H1 (cell line): ENCODE data around the gene SNAPC1. TPM values are rescaled to one million over a fixed set of nuclear protein-coding genes. Genes with fewer than 3 reads are reported as not detected.

Experiments
- CTCF ChIA-PET: fragments of 300-600 bp; sonication (Branson Sonifier 250); formaldehyde crosslinking; loops from one replicate; lab custom pipeline; 2021; ENCODE audit not compliant: partially characterized antibody; lab: Charles Lee
- POLR2A ChIA-PET: fragments of 300-600 bp; sonication (Branson Sonifier 250); formaldehyde crosslinking; loops from one replicate; lab custom pipeline; 2021; ENCODE audit warnings: inconsistent platforms; ENCODE audit not compliant: partially characterized antibody; lab: Charles Lee
- DNase-seq, 2 experiments: peaks; one replicate each; pipeline versions ENCODE4 v3.0.0 to v3.0.0-alpha.2; 2010 to 2022; ENCODE audit warnings: low spot score in 2 of 2, low read depth in 1 of 2, mixed read lengths in 1 of 2
- FAIRE-seq: peaks from 2 replicates; lab custom pipeline; 2011; peaks lifted over from hg19 to GRCh38; lab: Jason Lieb, UNC
- H2AFZ ChIP-seq: 2 replicates; pipeline ENCODE4 v1.8.1; 2012; ENCODE audit warnings: low read length, inconsistent platforms
- H2AK5ac ChIP-seq: 2 replicates; pipeline ENCODE4 v1.6.1; 2013; ENCODE audit warnings: low read depth, low read length
- H2BK120ac ChIP-seq: replicated peaks from 2 replicates; pipeline ENCODE3; 2013; ENCODE audit warnings: low read depth, low read length, inconsistent platforms
- H2BK12ac ChIP-seq: 2 replicates; pipeline ENCODE4 v1.6.1; 2013; ENCODE audit warnings: low read depth, low read length
- H2BK15ac ChIP-seq: 2 replicates; pipeline ENCODE4 v1.6.1; 2013; ENCODE audit warnings: low read length
- H2BK20ac ChIP-seq: 2 replicates; pipeline ENCODE4 v1.6.1; 2013; ENCODE audit warnings: low read length
- H2BK5ac ChIP-seq: 2 replicates; pipeline ENCODE4 v1.6.1; 2013; ENCODE audit warnings: low read depth, low read length
- H3K14ac ChIP-seq: 2 replicates; pipeline ENCODE4 v1.6.1; 2013; ENCODE audit warnings: inconsistent platforms; ENCODE audit not compliant: insufficient read length
- H3K18ac ChIP-seq: 2 replicates; pipeline ENCODE4 v1.6.1; 2013; ENCODE audit warnings: low read length; ENCODE audit errors: extremely low read depth
- H3K23ac ChIP-seq: 2 replicates; pipeline ENCODE4 v1.6.1; 2013; ENCODE audit warnings: inconsistent platforms; ENCODE audit not compliant: insufficient read length
- H3K23me2 ChIP-seq: 2 replicates; pipeline ENCODE4 v1.6.1; 2013; ENCODE audit warnings: low read depth, low read length
- H3K27ac ChIP-seq: 2 replicates; pipeline ENCODE4 v1.6.1; 2011; ENCODE audit warnings: low read depth, low read length, inconsistent platforms
- H3K27me3 ChIP-seq, 4 experiments: replicated peaks in 1 of 4; 1 replicate in 1 of 4; 2 replicates in 3 of 4; pipeline versions ENCODE4 v1.6.1 to v1.8.1; 2011 to 2013; ENCODE audit warnings: low read length in 3 of 4, mild to moderate bottlenecking in 3 of 4, inconsistent platforms in 2 of 4, mixed read lengths in 2 of 4, moderate library complexity in 1 of 4; ENCODE audit not compliant: control insufficient read depth in 3 of 4, insufficient read depth in 3 of 4; ENCODE audit errors: extremely low read depth in 1 of 4
- H3K36me3 ChIP-seq, 4 experiments: 2 replicates each; pipeline versions ENCODE4 v1.6.1 to v1.8.1; 2011 to 2013; ENCODE audit warnings: mild to moderate bottlenecking in 4 of 4, low read length in 3 of 4, moderate library complexity in 2 of 4, control low read depth in 1 of 4, inconsistent platforms in 1 of 4; ENCODE audit not compliant: insufficient read depth in 4 of 4, control insufficient read depth in 2 of 4
- H3K4ac ChIP-seq: replicated peaks from 2 replicates; pipeline ENCODE3; 2013; ENCODE audit warnings: low read length, low read depth, mixed read lengths, inconsistent platforms; ENCODE audit not compliant: insufficient read length
- H3K4me1 ChIP-seq, 4 experiments: replicated peaks in 1 of 4; 1 replicate in 1 of 4; 2 replicates in 3 of 4; pipeline versions ENCODE4 v1.6.1 to v1.8.1; 2011 to 2013; ENCODE audit warnings: low read length in 3 of 4, inconsistent platforms in 2 of 4, mixed read lengths in 1 of 4; ENCODE audit not compliant: insufficient read depth in 4 of 4, control insufficient read depth in 3 of 4
- H3K4me2 ChIP-seq, 2 experiments: 2 replicates each; pipeline versions ENCODE4 v1.6.1 to v1.8.1; 2011 to 2013; ENCODE audit warnings: low read depth in 2 of 2, low read length in 2 of 2, control low read depth in 1 of 2, inconsistent platforms in 1 of 2, mild to moderate bottlenecking in 1 of 2; ENCODE audit not compliant: insufficient read depth in 1 of 2
- H3K4me3 ChIP-seq, 4 experiments: fragments of 200-600, 300-600 bp in 1 of 4; sonication (generic), shearing (Covaris generic), sonication (Bioruptor Twin) in 1 of 4; 2 replicates each; pipeline versions ENCODE4 v1.5.1 to v1.8.1; 2011 to 2016; ENCODE audit warnings: low read length in 4 of 4, low read depth in 3 of 4, control low read depth in 2 of 4, inconsistent platforms in 2 of 4, mild to moderate bottlenecking in 2 of 4, mixed read lengths in 1 of 4, moderate library complexity in 1 of 4; ENCODE audit not compliant: insufficient read depth in 2 of 4; ENCODE audit errors: extremely low read depth in 1 of 4
- H3K56ac ChIP-seq: replicated peaks from 2 replicates; pipeline ENCODE3; 2013; ENCODE audit warnings: low read depth, mild to moderate bottlenecking, mixed read lengths, low read length, inconsistent platforms; ENCODE audit not compliant: insufficient read length
- H3K79me1 ChIP-seq: 2 replicates; pipeline ENCODE4 v1.6.1; 2013; ENCODE audit warnings: low read depth, low read length, control low read depth
- H3K79me2 ChIP-seq, 2 experiments: 2 replicates each; pipeline versions ENCODE4 v1.6.1 to v1.8.1; 2012 to 2013; ENCODE audit warnings: low read length in 2 of 2, mild to moderate bottlenecking in 2 of 2, inconsistent platforms in 1 of 2; ENCODE audit not compliant: insufficient read depth in 2 of 2, control insufficient read depth in 1 of 2
- H3K9ac ChIP-seq, 4 experiments: replicated peaks in 1 of 4; 1 replicate in 1 of 4; 2 replicates in 3 of 4; pipeline versions ENCODE4 v1.6.1 to v1.8.1; 2011 to 2013; ENCODE audit warnings: low read depth in 3 of 4, low read length in 3 of 4, control low read depth in 2 of 4, mild to moderate bottlenecking in 2 of 4, moderate library complexity in 2 of 4, inconsistent platforms in 1 of 4; ENCODE audit errors: extremely low read depth in 1 of 4
- H3K9me3 ChIP-seq, 2 experiments: 2 replicates each; pipeline versions ENCODE4 v1.6.1 to v1.8.1; 2012 to 2013; ENCODE audit warnings: mild to moderate bottlenecking in 2 of 2, moderate library complexity in 2 of 2, control low read depth in 1 of 2, inconsistent platforms in 1 of 2, low read depth in 1 of 2, low read length in 1 of 2, mixed read lengths in 1 of 2; ENCODE audit not compliant: insufficient read depth in 2 of 2
- H4K20me1 ChIP-seq, 2 experiments: replicated peaks in 1 of 2; 2 replicates each; pipeline versions ENCODE3 to v1.8.1; 2011 to 2013; ENCODE audit warnings: inconsistent platforms in 2 of 2, low read length in 2 of 2, mild to moderate bottlenecking in 1 of 2; ENCODE audit not compliant: insufficient read depth in 2 of 2, control insufficient read depth in 1 of 2
- H4K5ac ChIP-seq: 2 replicates; pipeline ENCODE4 v1.6.1; 2013; ENCODE audit warnings: low read length, low read depth, mixed read lengths, inconsistent platforms; ENCODE audit not compliant: insufficient read length
- H4K8ac ChIP-seq: 2 replicates; pipeline ENCODE4 v1.8.0; 2013; ENCODE audit warnings: mild to moderate bottlenecking, moderate library complexity, low read length, inconsistent platforms; ENCODE audit not compliant: insufficient read depth; ENCODE audit errors: extremely low read depth
- H4K91ac ChIP-seq: replicated peaks from 2 replicates; pipeline ENCODE3; 2013; ENCODE audit warnings: low read length, mixed read lengths, inconsistent platforms; ENCODE audit not compliant: insufficient read length
- CBX8 ChIP-seq: fragments of 300-800, 300-1000 bp; sonication (generic); IDR thresholded peaks from 2 replicates; pipeline ENCODE4 v1.7.1; 2016; ENCODE audit warnings: low read depth, low read length, borderline replicate concordance
- HDAC2 ChIP-seq, 2 experiments: fragments of 300-600 bp in 1 of 2; sonication (generic) in 1 of 2; IDR thresholded peaks; 2 replicates each; pipeline ENCODE4 v1.6.1; 2011 to 2012; ENCODE audit warnings: low read depth in 2 of 2, low read length in 2 of 2, mild to moderate bottlenecking in 2 of 2, moderate library complexity in 2 of 2, borderline replicate concordance in 1 of 2, inconsistent platforms in 1 of 2
- KDM4A ChIP-seq: IDR thresholded peaks from one replicate; pipeline ENCODE4 v1.7.1; 2012; ENCODE audit warnings: low read depth, mild to moderate bottlenecking, moderate library complexity, low read length, inconsistent platforms; ENCODE audit not compliant: severe bottlenecking
- POLR2A ChIP-seq, 2 experiments: IDR thresholded peaks; 1 replicate in 1 of 2; 2 replicates in 1 of 2; pipeline ENCODE4 v1.6.1; 2011; ENCODE audit warnings: low read depth in 2 of 2, low read length in 2 of 2, mild to moderate bottlenecking in 2 of 2; ENCODE audit errors: control extremely low read depth in 1 of 2
- POLR2AphosphoS5 ChIP-seq: IDR thresholded peaks from 2 replicates; pipeline ENCODE4 v1.6.1; 2011; ENCODE audit warnings: low read depth, low read length
- SP4 ChIP-seq: IDR thresholded peaks from 2 replicates; pipeline ENCODE4 v1.6.1; 2012; ENCODE audit warnings: low read length, inconsistent platforms
- SRF ChIP-seq: IDR thresholded peaks from 2 replicates; pipeline ENCODE4 v1.6.1; 2011; ENCODE audit warnings: mild to moderate bottlenecking, low read depth, low read length, moderate library complexity
- WGBS, 2 experiments: shearing (Covaris generic) in 1 of 2; methylation state at CpG; one replicate each; pipeline versions ENCODE4 v1.1.6 to v1.1.7; 2013 to 2015; ENCODE audit warnings: low lambda C conversion rate in 2 of 2, mixed read lengths in 2 of 2, inconsistent platforms in 1 of 2, low coverage in 1 of 2, missing lambda C conversion rate in 1 of 2; ENCODE audit not compliant: insufficient replicate concordance in 2 of 2, insufficient coverage in 1 of 2, insufficient read length in 1 of 2; ENCODE audit errors: extremely low coverage in 1 of 2, missing lambda C conversion rate in 1 of 2; 5-methylcytosine and 5-hydroxymethylcytosine counted together
- polyA plus RNA-seq, 7 experiments: library from polyadenylated mRNA; depleted of rRNA in 3 of 7; stranded (reverse) in 5 of 7; unstranded in 2 of 7; fragments of >200 nt in 5 of 7; fragments of 200-250 nt in 2 of 7; gene quantifications; 1 replicate in 5 of 7; 2 replicates in 1 of 7; 4 replicates in 1 of 7; pipeline versions ENCODE4 v1.2.1 to v1.2.3, GENCODE V29; 2011 to 2013; ENCODE audit warnings: missing spikeins in 2 of 7, mixed read lengths in 2 of 7
- total RNA-seq: library from RNA; stranded (reverse); fragmentation: NEBNext Ultra II Directional; extraction: Animal tissue kit (Norgen Biotek cat#: 25700); gene quantifications from 2 replicates; pipeline ENCODE4 v1.2.1, GENCODE V29; 2021

SNAPC1 gene
- total and polyA plus RNA-seq, 2 of the 8 experiments (the other 6 are each of a cell fraction or from before 2014, with no cell fraction given) = 5.8 to 11.1 TPM

DNA sequence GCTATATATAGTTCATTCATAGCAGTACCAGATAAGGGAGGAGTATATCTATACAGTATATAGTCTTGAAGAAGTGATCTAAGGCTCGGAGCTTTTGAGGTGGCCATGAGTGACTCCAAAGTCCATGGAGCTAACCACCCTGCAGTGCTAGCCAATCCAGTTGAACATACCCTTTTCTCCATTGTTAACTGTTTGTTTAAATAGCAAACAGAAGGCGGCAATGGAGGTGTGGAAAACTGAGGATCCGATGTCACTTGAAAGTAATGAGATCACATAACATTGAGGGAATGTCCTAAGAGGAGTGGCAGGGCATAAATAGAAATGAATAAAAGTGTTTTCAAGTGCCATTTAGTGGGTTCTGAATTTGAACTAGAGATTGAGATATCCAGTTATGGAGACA, 12.4 kb upstream of the SNAPC1 start:
- H2BK20ac ChIP-seq = no peak overlapping the region
- H2AFZ ChIP-seq = no peak overlapping the region
- ChIA-PET CTCF (interaction anchor here (0.6 to 1.2 kb wide), 4 partner anchors 16 to 279 kb away, joined by 3 to 6 read pairs (median 4); no protein-coding TSS in a partner anchor), POLR2A (interaction anchor here (1.0 to 6.7 kb wide), 6 partner anchors 11 to 248 kb away, joined by 4 to 67 read pairs (median 7); partner anchors contain the start of genes HIF1A and SNAPC1)
- H3K9me3 ChIP-seq = no peaks in the 10 kb centered on the region
- no peak for DNase-seq
- no peak overlapping the region for H2AK5ac ChIP-seq
- no peak overlapping the region for H4K91ac ChIP-seq
- H3K4me3 ChIP-seq = peak overlapping the region in 2 of 4 experiments; percentile 41 to 66; a peak in 3 of 8 replicates
- peak overlapping the region; percentile 37 to 68; a peak in 2 of 4 replicates for H3K4me2 ChIP-seq
- H3K27ac ChIP-seq = no peak overlapping the region
- H3K79me1 ChIP-seq = no peaks in the 10 kb centered on the region
- peaks cover 3 to 31% (median 16%) of the 10 kb centered on the region in 4 experiments; a peak in 6 of 8 replicates for H3K36me3 ChIP-seq
- FAIRE-seq = peak; percentile 57
- H2BK120ac ChIP-seq = no peak overlapping the region
- no peak overlapping the region for H3K4ac ChIP-seq
- H4K5ac ChIP-seq = no peak overlapping the region
- H3K4me1 ChIP-seq = peaks cover 0 to 5% (median 3%) of the 10 kb centered on the region in 4 experiments; a peak in 2 of 7 replicates
- no peak overlapping the region for H2BK12ac ChIP-seq
- TF ChIP-seq SP4 (no peak), KDM4A (no peak), HDAC2 (IDR thresholded peaks at IDR 0.05; ENCODE audit: borderline replicate concordance in 1 of 2, low read depth in 2 of 2, low read length in 2 of 2) (no peak), CBX8 (no peak), POLR2AphosphoS5 (peak; percentile 54; the same call in 1 of the 2 replicates), SRF (no peak), POLR2A (IDR thresholded peaks at IDR 0.05; ENCODE audit: control extremely low read depth in 1 of 2, low read depth in 2 of 2, low read length in 2 of 2) (peak in 1 of 2 experiments; percentile 32; a peak in 1 of 3 replicates)
- H3K56ac ChIP-seq = no peak overlapping the region
- 54% methylated on average over 3 of the region's 3 CpGs; no CpG with 5 or more reads in 1 of the 2 experiments for WGBS, 2 experiments
- no peak overlapping the region for H2BK5ac ChIP-seq
- H3K9ac ChIP-seq = no peak overlapping the region
- H4K20me1 ChIP-seq = no peaks in the 10 kb centered on the region
- no peaks in the 10 kb centered on the region for H3K27me3 ChIP-seq
- no peak overlapping the region for H4K8ac ChIP-seq
- H3K14ac ChIP-seq = no peak overlapping the region
- peaks cover 0 to 8% of the 10 kb centered on the region in 2 experiments; a peak in 1 of 4 replicates for H3K79me2 ChIP-seq
- no peak overlapping the region for H2BK15ac ChIP-seq
- H3K23ac ChIP-seq = no peak overlapping the region
- H3K23me2 ChIP-seq = no peaks in the 10 kb centered on the region; the same call in 1 of the 2 replicates
- no peak overlapping the region for H3K18ac ChIP-seq
